WI38 (cell line): ENCODE data around the gene TSHZ2.

Source experiments
- H3K4me3 ChIP-seq: 2 replicates; pipeline ENCODE4 v1.5.1; 2011; ENCODE audit warnings: low read depth, mild to moderate bottlenecking, control low read depth, low read length
- CTCF ChIP-seq: IDR thresholded peaks from 2 replicates; pipeline ENCODE4 v1.5.1; 2012; ENCODE audit warnings: low read depth, mild to moderate bottlenecking, control low read depth, low read length

Gene TSHZ2

GRCh38 chr20:53385941-53386767 is 414.0 kb downstream of the TSHZ2 start:
- no peak overlapping the region for H3K4me3 ChIP-seq
- TF ChIP-seq CTCF, result no peak

GRCh38 chr20:53387983-53388675 is 416.0 kb downstream of the TSHZ2 start:
- no peak for TF ChIP-seq CTCF
- no peak overlapping the region for H3K4me3 ChIP-seq

GRCh38 chr20:53389516-53390300 is 417.6 kb downstream of the TSHZ2 start:
- TF ChIP-seq CTCF, result no peak

DNA sequence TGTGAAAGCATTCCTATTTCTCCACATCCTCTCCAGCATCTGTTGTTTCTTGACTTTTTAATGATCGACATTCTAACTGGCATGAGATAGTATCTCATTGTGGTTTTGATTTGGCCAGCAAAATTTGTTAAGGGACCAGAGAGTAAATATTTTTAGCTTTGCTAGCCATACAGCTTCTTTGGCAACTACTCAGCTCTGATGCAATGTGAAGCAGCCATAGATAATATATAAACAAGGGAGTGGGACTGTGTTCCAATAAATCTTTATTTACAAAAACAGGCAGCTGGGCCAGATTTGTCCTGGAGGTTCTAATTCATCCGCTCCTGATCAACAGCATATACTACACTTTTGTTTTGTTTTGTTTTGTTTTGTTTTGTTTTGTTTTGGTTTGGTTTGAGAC is 418.6 kb downstream of the TSHZ2 start:
- TF ChIP-seq CTCF, result no peak
- no peak overlapping the region for H3K4me3 ChIP-seq

More at GRCh38 chr20:53389516-53390300, 417.6 kb downstream of the TSHZ2 start:
- no peak overlapping the region for H3K4me3 ChIP-seq

GRCh38 chr20:53394433-53394832 is 422.3 kb downstream of the TSHZ2 start:
- TF ChIP-seq CTCF, result no peak
- H3K4me3 ChIP-seq, result no peak overlapping the region

DNA sequence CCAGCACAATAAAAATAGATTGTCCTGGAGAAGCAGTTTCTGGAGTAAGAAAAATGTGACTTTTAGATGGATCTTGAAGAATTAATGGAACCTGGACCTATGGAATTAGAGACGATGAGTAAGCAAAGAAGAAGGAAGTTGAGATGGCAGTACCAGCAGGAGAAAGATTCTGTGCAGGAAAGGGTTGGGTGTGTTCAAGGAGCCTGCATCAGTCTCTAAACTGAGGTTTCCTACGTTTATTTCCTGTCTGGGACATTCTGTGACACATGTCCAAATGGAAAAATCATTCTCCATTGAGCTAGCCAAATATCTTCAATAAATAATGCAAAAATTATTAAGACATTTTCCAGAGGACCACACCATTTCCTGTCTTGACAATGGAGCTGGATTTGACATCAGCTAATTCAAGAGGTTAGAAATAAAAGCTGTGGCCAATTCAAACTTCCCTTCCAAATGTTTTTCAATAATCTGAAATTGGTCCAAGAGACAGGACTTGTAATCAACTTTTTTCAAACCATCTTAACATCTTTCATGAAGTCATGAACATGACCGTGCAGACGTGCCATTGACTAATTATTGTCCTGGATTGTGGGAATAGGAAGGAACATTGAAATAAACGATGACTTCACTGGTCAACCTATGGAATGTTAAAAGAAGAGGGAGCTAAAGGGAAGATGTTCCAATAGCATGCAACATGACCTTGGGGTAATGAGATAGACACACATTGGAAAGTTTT is 423.2 kb downstream of the TSHZ2 start:
- no peak overlapping the region for H3K4me3 ChIP-seq
- TF ChIP-seq CTCF, result no peak
